ENCODE results near the gene TNFRSF4.

Gene TNFRSF4

GRCh38 chr1:1213345-1214265 is at the start of gene TNFRSF4:
TSS of gene TNFRSF4 (minus strand) at chr1:1214153. CDS start at chr1:1214127, 26 bp downstream.
- in situ Hi-C loops (cut with MboI; ENCODE audit: low sequenced_read_pairs, unreplicated experiment) = no loop called here
- TF ChIP-seq, protein P1, sequence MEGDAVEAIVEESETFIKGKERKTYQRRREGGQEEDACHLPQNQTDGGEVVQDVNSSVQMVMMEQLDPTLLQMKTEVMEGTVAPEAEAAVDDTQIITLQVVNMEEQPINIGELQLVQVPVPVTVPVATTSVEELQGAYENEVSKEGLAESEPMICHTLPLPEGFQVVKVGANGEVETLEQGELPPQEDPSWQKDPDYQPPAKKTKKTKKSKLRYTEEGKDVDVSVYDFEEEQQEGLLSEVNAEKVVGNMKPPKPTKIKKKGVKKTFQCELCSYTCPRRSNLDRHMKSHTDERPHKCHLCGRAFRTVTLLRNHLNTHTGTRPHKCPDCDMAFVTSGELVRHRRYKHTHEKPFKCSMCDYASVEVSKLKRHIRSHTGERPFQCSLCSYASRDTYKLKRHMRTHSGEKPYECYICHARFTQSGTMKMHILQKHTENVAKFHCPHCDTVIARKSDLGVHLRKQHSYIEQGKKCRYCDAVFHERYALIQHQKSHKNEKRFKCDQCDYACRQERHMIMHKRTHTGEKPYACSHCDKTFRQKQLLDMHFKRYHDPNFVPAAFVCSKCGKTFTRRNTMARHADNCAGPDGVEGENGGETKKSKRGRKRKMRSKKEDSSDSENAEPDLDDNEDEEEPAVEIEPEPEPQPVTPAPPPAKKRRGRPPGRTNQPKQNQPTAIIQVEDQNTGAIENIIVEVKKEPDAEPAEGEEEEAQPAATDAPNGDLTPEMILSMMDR (IDR thresholded peaks at IDR 0.05; ENCODE audit: borderline replicate concordance, control extremely low read depth, extremely low read depth, insufficient read depth, missing control alignments) = no peak
- DNase-seq (ENCODE audit: low spot score) = no peak

DNA sequence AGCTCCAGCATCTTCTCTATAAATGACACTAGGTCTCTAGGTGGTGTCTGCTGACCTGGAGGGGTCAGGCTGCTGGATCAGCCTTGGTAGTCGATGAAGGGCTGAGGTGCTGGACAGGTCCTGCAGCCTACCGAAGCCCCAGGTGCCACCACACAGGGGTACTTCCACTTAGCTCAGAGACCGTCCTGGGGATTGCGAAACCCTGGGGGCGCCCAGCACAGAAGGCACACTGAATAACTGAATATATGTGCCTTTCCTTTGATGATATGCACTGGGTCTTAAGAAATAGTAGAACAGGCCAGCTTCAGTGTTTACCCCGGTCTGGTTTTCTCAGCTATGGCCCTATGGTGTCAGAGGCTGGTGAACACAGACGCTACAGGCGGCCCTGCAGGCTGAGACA is 48.8 kb upstream of the TNFRSF4 start:
- TF ChIP-seq, protein P1 (IDR thresholded peaks at IDR 0.05; ENCODE audit: borderline replicate concordance, control extremely low read depth, extremely low read depth, insufficient read depth, missing control alignments) = no peak
- DNase-seq (ENCODE audit: low spot score) = no peak
- in situ Hi-C loops (cut with MboI; ENCODE audit: low sequenced_read_pairs, unreplicated experiment) = loop anchor here (25.0 kb wide), 1 partner anchor 375 kb away; no protein-coding TSS in a partner anchor

DNA sequence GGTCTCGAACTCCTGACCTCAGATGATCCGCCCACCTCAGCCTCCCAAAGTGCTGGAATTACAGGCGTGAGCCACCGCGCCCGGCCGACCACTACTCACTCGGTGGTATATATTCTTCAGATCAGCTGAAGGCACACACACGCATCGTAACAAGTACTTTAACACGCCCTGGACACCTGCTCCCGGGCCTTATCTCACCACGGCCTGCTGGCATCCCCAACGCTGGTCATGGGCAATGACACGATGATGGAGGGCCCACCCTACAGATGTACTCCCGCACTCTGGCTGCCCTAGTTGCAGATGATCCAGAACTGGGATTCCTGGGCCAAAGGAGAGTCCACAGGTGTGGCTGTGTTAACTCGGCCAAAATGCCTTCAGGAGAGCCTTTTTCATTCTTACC is 48.1 kb upstream of the TNFRSF4 start:
- TF ChIP-seq, protein P1 (IDR thresholded peaks at IDR 0.05; ENCODE audit: borderline replicate concordance, control extremely low read depth, extremely low read depth, insufficient read depth, missing control alignments) = no peak
- DNase-seq (ENCODE audit: low spot score) = no peak
- in situ Hi-C loops (cut with MboI; ENCODE audit: low sequenced_read_pairs, unreplicated experiment) = loop anchor here (25.0 kb wide), 1 partner anchor 375 kb away; no protein-coding TSS in a partner anchor

DNA sequence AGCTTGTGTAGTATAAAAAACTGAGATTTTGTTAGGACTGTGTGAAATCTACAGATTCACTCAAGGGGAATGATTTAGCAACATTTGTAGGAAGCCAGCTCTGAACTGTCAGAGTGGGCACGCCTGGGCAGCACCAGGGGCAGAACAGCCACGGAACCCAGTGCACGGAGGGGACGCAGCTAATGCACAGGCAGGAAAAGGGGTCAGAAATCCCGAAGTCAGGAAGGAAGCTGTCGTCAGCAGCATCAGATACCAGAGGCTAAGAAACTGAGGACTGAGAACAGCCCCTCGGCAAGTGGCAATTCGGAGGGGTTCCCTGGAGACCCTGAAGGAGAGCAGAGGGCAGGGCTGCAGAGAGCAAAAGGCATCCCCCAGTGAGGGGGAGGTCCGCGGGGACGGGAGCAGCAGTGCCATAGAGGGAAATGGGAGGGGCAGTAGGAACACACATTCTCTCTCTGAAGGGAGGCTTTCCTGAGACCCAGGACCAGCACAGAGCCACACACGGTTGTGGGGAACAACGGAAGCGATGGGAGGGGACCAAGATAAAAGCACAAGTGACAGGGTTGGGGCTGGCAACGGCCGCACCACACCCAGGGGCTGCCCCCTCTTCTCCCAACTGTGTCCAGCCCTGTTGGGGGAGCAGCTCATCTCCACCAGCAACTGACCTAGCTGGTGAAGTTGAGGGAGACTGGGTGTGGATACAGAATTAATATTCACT is 47.0 kb upstream of the TNFRSF4 start:
- DNase-seq (ENCODE audit: low spot score) = no peak
- TF ChIP-seq, protein P1 (IDR thresholded peaks at IDR 0.05; ENCODE audit: borderline replicate concordance, control extremely low read depth, extremely low read depth, insufficient read depth, missing control alignments) = no peak
- in situ Hi-C loops (cut with MboI; ENCODE audit: low sequenced_read_pairs, unreplicated experiment) = loop anchor here (25.0 kb wide), 1 partner anchor 374 kb away; no protein-coding TSS in a partner anchor

DNA sequence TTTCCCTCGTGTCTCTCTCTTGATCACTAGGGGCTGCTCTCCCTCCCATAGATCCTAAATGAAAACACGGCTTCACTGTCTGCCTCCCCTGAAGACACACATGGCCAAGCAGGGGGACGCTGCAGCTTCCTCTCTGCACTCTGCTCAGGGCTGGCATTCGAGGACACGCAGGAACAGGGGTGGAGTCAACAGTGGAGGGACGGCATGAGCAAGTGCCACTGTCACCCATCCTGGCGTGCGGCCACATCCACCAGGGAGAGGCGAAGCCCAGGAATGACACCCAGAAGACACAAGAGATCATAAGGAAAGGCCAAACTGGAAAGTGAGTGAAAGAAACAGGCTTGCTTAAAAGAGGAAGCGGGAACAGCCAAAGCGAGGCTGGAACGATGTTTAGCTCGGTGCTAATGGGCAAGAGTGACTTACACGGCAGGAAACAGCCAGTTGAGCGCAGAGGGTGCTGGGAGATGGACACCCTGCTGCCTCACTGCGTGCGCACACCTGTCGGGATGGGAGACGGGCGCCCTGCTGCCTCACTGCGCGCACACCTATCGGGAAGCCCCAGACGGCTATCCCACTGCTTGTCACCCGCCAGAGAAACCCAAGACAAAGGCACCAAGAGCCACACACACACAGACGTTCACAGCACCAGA is 46.1 kb upstream of the TNFRSF4 start:
- TF ChIP-seq, protein P1 (IDR thresholded peaks at IDR 0.05; ENCODE audit: borderline replicate concordance, control extremely low read depth, extremely low read depth, insufficient read depth, missing control alignments) = no peak
- no peak for DNase-seq (ENCODE audit: low spot score)
- in situ Hi-C loops (cut with MboI; ENCODE audit: low sequenced_read_pairs, unreplicated experiment) = loop anchor here (25.0 kb wide), 1 partner anchor 373 kb away; no protein-coding TSS in a partner anchor

DNA sequence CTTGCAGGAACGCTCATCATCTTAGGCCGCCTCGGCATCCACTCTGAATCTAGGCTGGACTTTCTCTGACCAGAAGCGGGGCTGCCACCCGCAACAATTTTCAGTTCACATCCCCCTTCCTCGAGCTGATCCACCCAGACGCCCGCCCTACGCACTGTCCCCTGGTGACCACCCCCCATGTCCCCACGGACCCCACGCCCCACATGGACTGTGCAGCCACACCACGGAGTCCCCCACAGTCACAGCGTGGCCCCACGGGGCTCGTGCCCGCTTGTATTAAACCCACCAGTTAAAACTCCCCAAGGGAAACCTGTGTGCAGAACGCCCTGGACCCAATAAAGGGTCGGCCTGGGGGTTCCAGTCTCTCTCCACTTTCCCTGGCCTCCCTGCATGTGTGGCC is 45.6 kb upstream of the TNFRSF4 start:
- in situ Hi-C loops (cut with MboI; ENCODE audit: low sequenced_read_pairs, unreplicated experiment) = loop anchor here (25.0 kb wide), 1 partner anchor 372 kb away; no protein-coding TSS in a partner anchor
- TF ChIP-seq, protein P1 (IDR thresholded peaks at IDR 0.05; ENCODE audit: borderline replicate concordance, control extremely low read depth, extremely low read depth, insufficient read depth, missing control alignments) = no peak

More for the DNA sequence above, 45.6 kb upstream of the TNFRSF4 start:
- DNase-seq (ENCODE audit: low spot score) = no peak

All from GM13976 (cell line).